Measurements from ENCODE around the gene C8B. TPM values are rescaled to one million over a fixed set of nuclear protein-coding genes. Genes with fewer than 3 reads are reported as not detected.

The C8B gene
- total RNA-seq, 3 donors from 2014 or later = not detected

- no peaks in the 10 kb centered on the region for H3K27me3 ChIP-seq
- intact Hi-C loops (cut with DNase I; ENCODE audit: low total_unique reads) = loop anchor here (2.0 kb wide), 1 partner anchor 31 kb away; no protein-coding TSS in a partner anchor
- no peaks in the 10 kb centered on the region for H3K36me3 ChIP-seq
- no peak overlapping the region for H3K27ac ChIP-seq
- no peaks in the 10 kb centered on the region for H3K9me3 ChIP-seq
- TF ChIP-seq CTCF (IDR thresholded peaks at IDR 0.05) = no peak
- TF ChIP-seq POLR2AphosphoS5 (IDR thresholded peaks at IDR 0.05) = no peak
- TF ChIP-seq POLR2A (IDR thresholded peaks at IDR 0.05) = no peak
- H3K4me1 ChIP-seq = no peaks in the 10 kb centered on the region
- no peak overlapping the region for H3K4me3 ChIP-seq
- DNase-seq (ENCODE audit: low spot score in 2 of 2) = no peak
Measured at GRCh38 chr1:56979986-56980755, 14.4 kb upstream of the C8B start.

- Histone ChIP-seq H3K36me3 (no peaks in the 10 kb centered on the region), H3K27me3 (no peaks in the 10 kb centered on the region), H3K4me3 (no peak overlapping the region), H3K27ac (no peak overlapping the region), H3K4me1 (no peaks in the 10 kb centered on the region), H3K9me3 (no peaks in the 10 kb centered on the region)
- TF ChIP-seq CTCF (IDR thresholded peaks at IDR 0.05) (no peak), POLR2A (IDR thresholded peaks at IDR 0.05) (no peak), POLR2AphosphoS5 (IDR thresholded peaks at IDR 0.05) (no peak)
- DNase-seq (ENCODE audit: low spot score in 2 of 2) = no peak
- intact Hi-C loops (cut with DNase I; ENCODE audit: low total_unique reads) = loop anchor here (2.0 kb wide), 1 partner anchor 30 kb away; no protein-coding TSS in a partner anchor
Measured at GRCh38 chr1:56978819-56979218, 13.0 kb upstream of the C8B start.

- H3K9me3 ChIP-seq = no peaks in the 10 kb centered on the region
- no peaks in the 10 kb centered on the region for H3K4me1 ChIP-seq
- intact Hi-C loops (cut with DNase I; ENCODE audit: low total_unique reads) = loop anchor here (2.0 kb wide), 1 partner anchor 29 kb away; no protein-coding TSS in a partner anchor
- no peak overlapping the region for H3K4me3 ChIP-seq
- no peak overlapping the region for H3K27ac ChIP-seq
- H3K36me3 ChIP-seq = no peaks in the 10 kb centered on the region
- H3K27me3 ChIP-seq = no peaks in the 10 kb centered on the region
- DNase-seq (ENCODE audit: low spot score in 2 of 2) = no peak
- TF ChIP-seq POLR2A (IDR thresholded peaks at IDR 0.05) (no peak), CTCF (IDR thresholded peaks at IDR 0.05) (no peak), POLR2AphosphoS5 (IDR thresholded peaks at IDR 0.05) (no peak)
Measured at GRCh38 chr1:56977910-56978309, 12.1 kb upstream of the C8B start.

GRCh38 chr1:56975446-56975845 lies 9.6 kb upstream of the C8B start:
- Histone ChIP-seq H3K36me3 (no peaks in the 10 kb centered on the region), H3K9me3 (no peaks in the 10 kb centered on the region), H3K27ac (no peak overlapping the region), H3K27me3 (no peaks in the 10 kb centered on the region), H3K4me3 (no peak overlapping the region), H3K4me1 (no peaks in the 10 kb centered on the region)
- intact Hi-C loops (cut with DNase I; ENCODE audit: low total_unique reads) = no loop called here
- DNase-seq (ENCODE audit: low spot score in 2 of 2) = no peak
- TF ChIP-seq CTCF (IDR thresholded peaks at IDR 0.05) = no peak
- TF ChIP-seq POLR2AphosphoS5 (IDR thresholded peaks at IDR 0.05) = no peak
- no peak for TF ChIP-seq POLR2A (IDR thresholded peaks at IDR 0.05)

GRCh38 chr1:56973923-56974742 lies 8.3 kb upstream of the C8B start:
- H3K4me3 ChIP-seq = no peak overlapping the region
- H3K27ac ChIP-seq = no peak overlapping the region
- DNase-seq (ENCODE audit: low spot score in 2 of 2) = no peak
- H3K36me3 ChIP-seq = no peaks in the 10 kb centered on the region
- no peak for TF ChIP-seq CTCF (IDR thresholded peaks at IDR 0.05)
- no peak for TF ChIP-seq POLR2A (IDR thresholded peaks at IDR 0.05)
- TF ChIP-seq POLR2AphosphoS5 (IDR thresholded peaks at IDR 0.05) = no peak
- intact Hi-C loops (cut with DNase I; ENCODE audit: low total_unique reads) = no loop called here
- H3K9me3 ChIP-seq = no peaks in the 10 kb centered on the region
- H3K4me1 ChIP-seq = no peaks in the 10 kb centered on the region
- no peaks in the 10 kb centered on the region for H3K27me3 ChIP-seq

All from breast epithelium (tissue), 4 donors.